Measurements from ENCODE around the gene TMEM217.
"Not testable (repeated sequence)": the region's sequence is repeated elsewhere in the genome, so short reads cannot be mapped to it uniquely, and the experiment has no call there.

The TMEM217 gene

GRCh38 chr6:37196451-37196850 lies 61.5 kb downstream of the TMEM217 start:
- H3K36me3 ChIP-seq (ENCODE audit: control insufficient read depth, insufficient read depth, low read length); H3K4me3 ChIP-seq (ENCODE audit: extremely low read depth, insufficient read depth, low read length, poor library complexity, severe bottlenecking); H3K27ac ChIP-seq (ENCODE audit: low read depth, low read length, severe bottlenecking); H3K4me1 ChIP-seq (ENCODE audit: control insufficient read depth, insufficient read depth, low read length, poor library complexity, severe bottlenecking); H3K9me3 ChIP-seq (ENCODE audit: control insufficient read depth, low read length): not testable (repeated sequence)
- WGBS, 2 experiments (ENCODE audit: insufficient coverage in 2 of 2), result 92% methylated on average over 2 of the region's 4 CpGs; no CpG with 5 or more reads in 1 of the 2 experiments

DNA sequence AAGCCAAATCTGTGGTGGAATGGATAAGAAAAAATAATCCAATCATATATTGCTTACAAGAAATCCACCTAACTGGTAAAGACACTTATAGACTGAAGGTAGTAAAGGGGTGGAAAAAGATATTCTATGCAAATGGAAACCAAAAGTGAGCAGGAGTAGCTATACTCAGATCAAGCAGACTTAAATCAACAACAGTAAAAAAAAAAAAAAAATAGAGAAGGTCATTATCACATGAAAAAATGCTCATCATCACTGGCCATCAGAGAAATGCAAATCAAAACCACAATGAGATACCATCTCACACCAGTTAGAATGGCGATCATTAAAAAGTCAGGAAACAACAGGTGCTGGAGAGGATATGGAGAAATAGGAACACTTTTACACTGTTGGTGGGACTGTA lies 63.1 kb downstream of the TMEM217 start:
- WGBS, 2 experiments (ENCODE audit: insufficient coverage in 2 of 2), result no CpG with 5 or more reads among the region's 1 CpG
- H3K27ac ChIP-seq (ENCODE audit: low read depth, low read length, severe bottlenecking); H3K36me3 ChIP-seq (ENCODE audit: control insufficient read depth, insufficient read depth, low read length); H3K4me3 ChIP-seq (ENCODE audit: extremely low read depth, insufficient read depth, low read length, poor library complexity, severe bottlenecking); H3K4me1 ChIP-seq (ENCODE audit: control insufficient read depth, insufficient read depth, low read length, poor library complexity, severe bottlenecking); H3K9me3 ChIP-seq (ENCODE audit: control insufficient read depth, low read length): not testable (repeated sequence)

DNA sequence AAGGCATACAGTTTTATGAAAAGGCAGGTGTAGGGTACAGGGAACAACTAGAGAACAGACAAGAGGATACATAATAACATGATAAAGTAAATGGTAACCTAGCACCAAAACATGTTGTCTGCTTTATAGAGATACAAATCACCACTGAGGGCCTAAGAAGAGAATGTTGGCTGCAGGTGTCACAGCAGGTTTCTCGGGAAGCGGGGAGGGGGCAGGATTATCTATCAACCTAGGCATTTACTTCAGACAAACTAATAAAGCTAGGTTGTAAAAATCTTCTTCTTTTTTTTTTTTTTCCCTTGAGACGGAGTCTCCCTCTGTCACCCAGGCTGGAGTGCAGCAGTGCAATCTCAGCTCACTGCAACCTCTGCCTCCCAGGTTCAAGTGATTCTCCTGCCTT lies 65.3 kb downstream of the TMEM217 start:
- WGBS, 2 experiments (ENCODE audit: insufficient coverage in 2 of 2), result 80 to 100% methylated on average over 1 of the region's 3 CpGs

GRCh38 chr6:37190159-37190535 lies 67.8 kb downstream of the TMEM217 start:
- no peaks in the 10 kb centered on the region for H3K36me3 ChIP-seq (ENCODE audit: control insufficient read depth, insufficient read depth, low read length)
- WGBS, 2 experiments (ENCODE audit: insufficient coverage in 2 of 2), result 100% methylated on average over 1 of the region's 1 CpG; no CpG with 5 or more reads in 1 of the 2 experiments
- no peak overlapping the region for H3K4me3 ChIP-seq (ENCODE audit: extremely low read depth, insufficient read depth, low read length, poor library complexity, severe bottlenecking)
- no peaks in the 10 kb centered on the region for H3K9me3 ChIP-seq (ENCODE audit: control insufficient read depth, low read length)
- no peaks in the 10 kb centered on the region for H3K4me1 ChIP-seq (ENCODE audit: control insufficient read depth, insufficient read depth, low read length, poor library complexity, severe bottlenecking)
- H3K27ac ChIP-seq (ENCODE audit: low read depth, low read length, severe bottlenecking), result no peak overlapping the region

More for the DNA sequence above, 65.3 kb downstream of the TMEM217 start:
- Histone ChIP-seq H3K4me1 (ENCODE audit: control insufficient read depth, insufficient read depth, low read length, poor library complexity, severe bottlenecking) (no peaks in the 10 kb centered on the region), H3K36me3 (ENCODE audit: control insufficient read depth, insufficient read depth, low read length) (no peaks in the 10 kb centered on the region), H3K9me3 (ENCODE audit: control insufficient read depth, low read length) (no peaks in the 10 kb centered on the region), H3K27ac (ENCODE audit: low read depth, low read length, severe bottlenecking) (no peak overlapping the region), H3K4me3 (ENCODE audit: extremely low read depth, insufficient read depth, low read length, poor library complexity, severe bottlenecking) (no peak overlapping the region)

DNA sequence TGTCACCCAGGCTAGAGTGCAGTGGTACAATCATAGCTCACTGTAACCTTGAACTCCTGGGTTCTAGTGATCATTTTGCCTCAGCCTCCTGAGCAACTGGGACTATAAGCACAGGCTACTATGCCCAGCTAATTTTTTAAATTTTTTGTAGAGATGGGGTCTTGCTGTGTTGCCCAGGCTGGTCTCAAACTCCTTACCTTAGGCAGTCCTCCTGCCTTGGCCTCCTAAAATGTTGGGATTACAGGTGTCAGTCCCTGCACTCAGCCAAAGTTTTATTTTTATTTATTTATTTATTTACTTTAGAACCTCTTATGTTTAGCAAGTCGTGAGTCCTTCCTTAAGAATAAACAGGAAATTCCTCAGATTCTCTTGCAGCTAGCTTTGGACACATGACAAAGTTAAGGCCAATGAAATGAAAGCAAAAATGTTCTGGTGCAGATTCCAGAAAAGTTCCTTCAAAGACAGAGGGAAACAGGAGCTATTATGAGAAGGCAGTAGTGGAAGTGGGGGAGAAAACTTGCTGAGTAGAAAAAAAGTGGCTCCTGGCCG lies 68.9 kb downstream of the TMEM217 start:
- Histone ChIP-seq H3K36me3 (ENCODE audit: control insufficient read depth, insufficient read depth, low read length) (no peaks in the 10 kb centered on the region), H3K4me3 (ENCODE audit: extremely low read depth, insufficient read depth, low read length, poor library complexity, severe bottlenecking) (no peak overlapping the region), H3K9me3 (ENCODE audit: control insufficient read depth, low read length) (no peaks in the 10 kb centered on the region), H3K27ac (ENCODE audit: low read depth, low read length, severe bottlenecking) (no peak overlapping the region), H3K4me1 (ENCODE audit: control insufficient read depth, insufficient read depth, low read length, poor library complexity, severe bottlenecking) (no peaks in the 10 kb centered on the region)
- no CpG with 5 or more reads among the region's 2 CpGs for WGBS, 2 experiments (ENCODE audit: insufficient coverage in 2 of 2)

GRCh38 chr6:37187321-37188022 lies 70.5 kb downstream of the TMEM217 start:
- Histone ChIP-seq H3K27ac (ENCODE audit: low read depth, low read length, severe bottlenecking) (no peak overlapping the region), H3K4me3 (ENCODE audit: extremely low read depth, insufficient read depth, low read length, poor library complexity, severe bottlenecking) (no peak overlapping the region), H3K4me1 (ENCODE audit: control insufficient read depth, insufficient read depth, low read length, poor library complexity, severe bottlenecking) (peaks cover 3% of the 10 kb centered on the region), H3K36me3 (ENCODE audit: control insufficient read depth, insufficient read depth, low read length) (no peaks in the 10 kb centered on the region), H3K9me3 (ENCODE audit: control insufficient read depth, low read length) (no peaks in the 10 kb centered on the region)
- 100% methylated on average over 2 to 3 of the region's 7 CpGs for WGBS, 2 experiments (ENCODE audit: insufficient coverage in 2 of 2)

DNA sequence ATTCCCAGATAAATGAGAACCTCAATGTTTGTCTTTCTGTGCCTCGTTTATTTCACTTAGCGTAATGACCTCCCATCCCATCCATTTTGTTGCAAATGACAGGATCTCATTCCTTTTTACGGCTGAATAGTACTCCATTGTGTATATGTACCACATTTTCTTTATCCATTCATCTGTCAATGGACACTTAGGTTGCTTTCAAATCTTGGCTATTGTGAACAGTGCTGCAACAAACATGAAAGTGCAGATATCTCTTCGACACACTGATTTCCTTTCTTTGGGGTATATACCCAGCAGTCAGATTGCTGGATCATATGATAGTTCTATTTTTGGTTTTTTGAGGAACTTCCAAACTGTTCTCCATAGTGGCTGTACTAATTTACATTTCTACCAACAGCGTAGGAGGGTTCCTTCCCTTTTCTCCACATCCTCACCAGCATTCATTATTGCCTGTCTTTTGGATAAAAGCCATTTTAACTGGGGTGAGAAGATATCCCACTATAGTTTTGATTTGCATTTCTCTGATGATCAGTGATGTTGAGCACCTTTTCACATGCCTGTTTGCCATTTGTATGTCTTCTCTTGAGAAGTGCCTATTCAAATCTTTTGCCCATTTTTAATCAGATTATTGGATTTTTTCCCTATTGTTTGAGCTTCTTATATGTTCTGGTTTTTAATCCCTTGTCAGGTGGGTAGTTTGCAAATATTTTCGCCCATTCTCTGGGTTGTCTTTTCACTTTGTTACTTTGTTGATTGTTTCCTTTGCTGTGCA lies 71.8 kb downstream of the TMEM217 start:
- not testable (repeated sequence) for H3K4me3 ChIP-seq (ENCODE audit: extremely low read depth, insufficient read depth, low read length, poor library complexity, severe bottlenecking); H3K36me3 ChIP-seq (ENCODE audit: control insufficient read depth, insufficient read depth, low read length); H3K4me1 ChIP-seq (ENCODE audit: control insufficient read depth, insufficient read depth, low read length, poor library complexity, severe bottlenecking); H3K27ac ChIP-seq (ENCODE audit: low read depth, low read length, severe bottlenecking); H3K9me3 ChIP-seq (ENCODE audit: control insufficient read depth, low read length)
- WGBS, 2 experiments (ENCODE audit: insufficient coverage in 2 of 2), result 92 to 100% methylated on average over 2 to 3 of the region's 6 CpGs

DNA sequence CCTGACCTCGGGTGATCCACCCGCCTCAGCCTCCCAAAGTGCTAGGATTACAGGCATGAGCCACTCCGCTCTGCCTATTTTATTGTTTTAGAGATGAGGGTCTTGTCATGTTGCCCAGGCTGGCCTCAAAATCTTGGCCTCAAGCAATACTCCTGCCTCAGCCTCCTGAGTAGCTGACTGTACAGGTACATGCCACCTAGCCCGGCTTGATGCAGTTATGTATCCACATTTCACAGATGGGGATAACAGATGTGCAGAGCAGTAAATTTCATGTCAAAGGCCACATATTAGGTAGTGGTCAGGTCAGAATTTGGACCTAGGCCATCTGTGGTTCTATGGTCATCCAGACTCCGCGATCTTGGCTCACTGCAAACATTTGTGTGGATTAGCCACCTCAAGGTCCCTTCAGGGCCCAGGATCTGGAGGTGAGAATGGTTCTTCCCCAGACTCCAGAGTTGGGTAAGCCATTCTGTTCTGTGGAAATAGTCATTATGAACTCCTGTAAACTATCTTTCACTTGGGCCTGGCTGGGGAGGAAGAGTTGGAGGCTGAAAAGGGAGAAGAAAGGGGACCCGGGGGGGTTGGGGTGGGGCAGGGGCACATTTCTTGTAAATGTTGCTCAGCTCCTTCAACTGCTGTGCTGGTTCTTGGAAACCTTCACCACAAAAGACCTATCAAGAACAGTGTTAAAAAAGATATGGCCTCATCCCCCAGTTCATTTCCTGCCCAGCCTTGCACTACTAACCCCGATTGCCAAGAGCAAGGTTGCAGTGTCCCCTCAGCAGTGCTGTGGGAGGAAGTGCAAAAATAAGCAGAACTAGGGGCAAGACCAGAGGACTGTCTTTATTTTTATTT lies 75.0 kb downstream of the TMEM217 start:
- Histone ChIP-seq H3K4me1 (ENCODE audit: control insufficient read depth, insufficient read depth, low read length, poor library complexity, severe bottlenecking) (peaks cover 3% of the 10 kb centered on the region), H3K27ac (ENCODE audit: low read depth, low read length, severe bottlenecking) (no peak overlapping the region), H3K4me3 (ENCODE audit: extremely low read depth, insufficient read depth, low read length, poor library complexity, severe bottlenecking) (no peak overlapping the region), H3K9me3 (ENCODE audit: control insufficient read depth, low read length) (no peaks in the 10 kb centered on the region), H3K36me3 (ENCODE audit: control insufficient read depth, insufficient read depth, low read length) (no peaks in the 10 kb centered on the region)
- 92 to 100% methylated on average over 6 of the region's 8 CpGs for WGBS, 2 experiments (ENCODE audit: insufficient coverage in 2 of 2)

GRCh38 chr6:37180610-37181009 lies 77.3 kb downstream of the TMEM217 start:
- H3K36me3 ChIP-seq (ENCODE audit: control insufficient read depth, insufficient read depth, low read length); H3K4me3 ChIP-seq (ENCODE audit: extremely low read depth, insufficient read depth, low read length, poor library complexity, severe bottlenecking); H3K9me3 ChIP-seq (ENCODE audit: control insufficient read depth, low read length); H3K4me1 ChIP-seq (ENCODE audit: control insufficient read depth, insufficient read depth, low read length, poor library complexity, severe bottlenecking); H3K27ac ChIP-seq (ENCODE audit: low read depth, low read length, severe bottlenecking): not testable (repeated sequence)
- WGBS, 2 experiments (ENCODE audit: insufficient coverage in 2 of 2), result 90 to 100% methylated on average over 2 to 4 of the region's 4 CpGs

DNA sequence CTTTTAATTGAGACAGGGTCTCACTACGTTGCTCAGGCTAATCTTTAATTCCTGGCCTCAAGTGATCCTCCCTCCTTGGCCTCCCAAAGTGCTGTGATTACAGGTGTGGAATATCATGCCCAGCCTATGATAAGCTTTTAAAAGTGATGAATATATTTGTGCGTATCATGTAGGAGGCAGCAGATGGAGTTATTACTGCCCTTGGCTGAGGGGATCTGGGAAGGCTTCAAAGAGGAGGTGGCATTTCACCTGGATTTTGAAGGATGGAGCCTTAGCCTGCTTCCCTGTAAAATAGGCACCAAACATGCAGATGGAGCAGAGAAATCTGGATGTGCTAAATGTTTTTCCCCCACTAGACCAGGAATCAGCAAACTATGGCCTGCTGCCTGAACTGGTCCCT lies 77.9 kb downstream of the TMEM217 start:
- WGBS, 2 experiments (ENCODE audit: insufficient coverage in 2 of 2), result 75 to 93% methylated on average over 2 of the region's 2 CpGs
- peaks cover 11% of the 10 kb centered on the region for H3K36me3 ChIP-seq (ENCODE audit: control insufficient read depth, insufficient read depth, low read length)
- peaks cover 3% of the 10 kb centered on the region for H3K4me1 ChIP-seq (ENCODE audit: control insufficient read depth, insufficient read depth, low read length, poor library complexity, severe bottlenecking)
- H3K4me3 ChIP-seq (ENCODE audit: extremely low read depth, insufficient read depth, low read length, poor library complexity, severe bottlenecking), result no peak overlapping the region
- no peaks in the 10 kb centered on the region for H3K9me3 ChIP-seq (ENCODE audit: control insufficient read depth, low read length)
- no peak overlapping the region for H3K27ac ChIP-seq (ENCODE audit: low read depth, low read length, severe bottlenecking)
